Measurements from ENCODE around the gene SCPEP1.

SCPEP1 gene

GRCh38 chr17:56988901-56989572 is 11.1 kb downstream of the SCPEP1 start:
- Histone ChIP-seq H3K36me3 (ENCODE audit: low read depth) (peaks cover 19% of the 10 kb centered on the region), H3K4me1 (ENCODE audit: insufficient read depth, poor library complexity, severe bottlenecking) (no peaks in the 10 kb centered on the region), H3K27me3 (ENCODE audit: insufficient read depth, poor library complexity, severe bottlenecking) (no peaks in the 10 kb centered on the region), H3K9me3 (ENCODE audit: severe bottlenecking) (no peaks in the 10 kb centered on the region), H3K4me3 (ENCODE audit: severe bottlenecking) (no peak overlapping the region), H3K27ac (ENCODE audit: poor library complexity, severe bottlenecking) (no peak overlapping the region)
- no peak for DNase-seq (ENCODE audit: low spot score)
- no peak for TF ChIP-seq CTCF (IDR thresholded peaks at IDR 0.05; ENCODE audit: poor library complexity, severe bottlenecking)
- ATAC-seq (ENCODE audit: low read depth) = no peak

DNA sequence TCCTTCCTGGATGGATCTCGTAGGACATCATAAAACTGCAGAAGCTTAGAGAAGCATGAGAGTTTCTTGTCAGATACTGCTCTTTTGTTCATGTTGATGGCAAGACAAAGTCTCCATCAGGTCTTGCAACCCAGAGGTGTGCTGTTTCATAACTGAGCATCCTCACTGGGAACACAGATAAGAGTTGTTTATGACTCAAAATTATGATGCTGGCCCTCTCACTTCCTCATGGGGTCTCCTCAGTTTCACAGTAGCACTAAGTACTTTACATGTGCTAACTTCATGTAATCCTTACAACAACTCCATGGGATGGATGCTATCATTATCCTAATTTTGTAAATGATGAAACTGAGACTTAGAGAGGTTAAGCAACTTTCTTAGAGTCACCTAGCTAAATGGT is 14.4 kb downstream of the SCPEP1 start:
- DNase-seq (ENCODE audit: low spot score) (no peak), ATAC-seq (ENCODE audit: low read depth) (no peak)
- Histone ChIP-seq H3K36me3 (ENCODE audit: low read depth) (peaks cover 22% of the 10 kb centered on the region), H3K9me3 (ENCODE audit: severe bottlenecking) (no peaks in the 10 kb centered on the region), H3K27me3 (ENCODE audit: insufficient read depth, poor library complexity, severe bottlenecking) (no peaks in the 10 kb centered on the region), H3K4me1 (ENCODE audit: insufficient read depth, poor library complexity, severe bottlenecking) (no peaks in the 10 kb centered on the region), H3K4me3 (ENCODE audit: severe bottlenecking) (no peak overlapping the region), H3K27ac (ENCODE audit: poor library complexity, severe bottlenecking) (no peak overlapping the region)
- TF ChIP-seq CTCF (IDR thresholded peaks at IDR 0.05; ENCODE audit: poor library complexity, severe bottlenecking) = no peak

DNA sequence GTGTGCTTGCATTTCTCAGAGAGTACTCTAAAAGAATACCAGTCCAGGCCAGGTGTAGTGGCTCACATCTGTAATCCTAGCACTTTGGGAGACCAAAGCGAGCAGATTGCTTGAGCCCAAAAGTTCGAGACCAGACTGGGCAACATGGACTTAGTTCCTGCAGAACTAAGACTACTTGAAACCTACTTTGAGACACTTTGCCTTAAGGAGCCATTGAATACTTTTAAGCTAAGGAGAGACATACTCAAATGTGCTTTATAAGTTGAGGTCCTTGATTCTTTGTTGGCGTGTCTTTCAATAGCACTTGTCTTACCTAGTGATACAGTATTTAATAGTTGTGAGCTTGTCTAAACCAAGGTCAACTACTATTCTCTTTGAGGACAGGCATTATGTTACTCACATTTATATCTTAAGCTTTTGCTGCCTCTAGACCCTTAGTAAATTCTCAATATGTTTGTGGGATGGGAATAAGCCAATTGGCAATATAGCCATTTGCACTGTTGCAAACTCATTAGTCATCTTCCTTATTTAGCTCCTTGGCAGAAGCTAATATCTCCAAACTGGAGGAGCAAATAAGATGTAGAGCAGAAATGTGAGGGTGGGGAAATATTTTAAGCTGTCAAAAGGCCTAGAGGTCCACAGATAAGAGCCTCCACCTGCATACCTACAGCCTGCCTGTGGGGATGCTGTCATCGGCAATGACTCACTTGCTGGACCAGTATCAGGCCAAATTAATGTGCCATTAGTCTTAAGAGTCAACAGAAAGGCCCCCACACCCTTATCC is 16.3 kb downstream of the SCPEP1 start:
- Histone ChIP-seq H3K4me1 (ENCODE audit: insufficient read depth, poor library complexity, severe bottlenecking) (no peaks in the 10 kb centered on the region), H3K27ac (ENCODE audit: poor library complexity, severe bottlenecking) (no peak overlapping the region), H3K27me3 (ENCODE audit: insufficient read depth, poor library complexity, severe bottlenecking) (no peaks in the 10 kb centered on the region), H3K4me3 (ENCODE audit: severe bottlenecking) (no peak overlapping the region), H3K9me3 (ENCODE audit: severe bottlenecking) (no peaks in the 10 kb centered on the region), H3K36me3 (ENCODE audit: low read depth) (peaks cover 15% of the 10 kb centered on the region)
- peak; percentile 58; the same call in 2 of the 3 replicates for ATAC-seq (ENCODE audit: low read depth)
- no peak for TF ChIP-seq CTCF (IDR thresholded peaks at IDR 0.05; ENCODE audit: poor library complexity, severe bottlenecking)
- DNase-seq (ENCODE audit: low spot score) = no peak

DNA sequence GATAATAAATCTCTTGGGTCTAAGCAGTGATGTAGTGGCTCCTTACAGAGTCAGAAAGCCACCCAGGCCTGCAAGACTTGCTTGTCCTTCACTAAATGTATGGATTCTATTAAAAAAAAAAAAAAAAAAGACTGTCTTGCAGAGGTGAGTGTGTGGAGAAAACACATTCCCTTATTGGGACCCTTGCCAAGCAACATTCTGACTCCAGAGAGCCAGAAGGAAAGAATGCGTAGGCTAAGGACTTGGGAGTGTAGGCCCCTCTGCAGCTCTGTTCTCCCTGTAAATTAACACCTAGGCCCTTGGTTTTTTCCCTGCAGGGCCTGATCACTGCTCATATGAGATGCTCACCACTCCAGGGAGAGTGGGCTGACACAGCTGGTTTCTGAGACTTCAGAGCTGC is 17.8 kb downstream of the SCPEP1 start:
- no peak for TF ChIP-seq CTCF (IDR thresholded peaks at IDR 0.05; ENCODE audit: poor library complexity, severe bottlenecking)
- DNase-seq (ENCODE audit: low spot score) (no peak), ATAC-seq (ENCODE audit: low read depth) (no peak)
- no peaks in the 10 kb centered on the region for H3K27me3 ChIP-seq (ENCODE audit: insufficient read depth, poor library complexity, severe bottlenecking)
- H3K4me3 ChIP-seq (ENCODE audit: severe bottlenecking) = no peak overlapping the region
- H3K4me1 ChIP-seq (ENCODE audit: insufficient read depth, poor library complexity, severe bottlenecking) = no peaks in the 10 kb centered on the region
- H3K36me3 ChIP-seq (ENCODE audit: low read depth) = peaks cover 11% of the 10 kb centered on the region; the same call in 1 of the 2 replicates
- H3K9me3 ChIP-seq (ENCODE audit: severe bottlenecking) = no peaks in the 10 kb centered on the region
- no peak overlapping the region for H3K27ac ChIP-seq (ENCODE audit: poor library complexity, severe bottlenecking)

- ATAC-seq (ENCODE audit: low read depth) = no peak
- no peaks in the 10 kb centered on the region for H3K4me1 ChIP-seq (ENCODE audit: insufficient read depth, poor library complexity, severe bottlenecking)
- H3K27me3 ChIP-seq (ENCODE audit: insufficient read depth, poor library complexity, severe bottlenecking) = no peaks in the 10 kb centered on the region
- TF ChIP-seq CTCF (IDR thresholded peaks at IDR 0.05; ENCODE audit: poor library complexity, severe bottlenecking) = no peak
- H3K36me3 ChIP-seq (ENCODE audit: low read depth) = peaks cover 11% of the 10 kb centered on the region; the same call in 1 of the 2 replicates
- no peak overlapping the region for H3K4me3 ChIP-seq (ENCODE audit: severe bottlenecking)
- H3K9me3 ChIP-seq (ENCODE audit: severe bottlenecking) = no peaks in the 10 kb centered on the region
- DNase-seq (ENCODE audit: low spot score) = no peak
- H3K27ac ChIP-seq (ENCODE audit: poor library complexity, severe bottlenecking) = no peak overlapping the region
Measured at GRCh38 chr17:56997313-56997712, 19.4 kb downstream of the SCPEP1 start.
